ENCODE measurements around the gene NOXO1. TPM values are rescaled to one million over a fixed set of nuclear protein-coding genes. Genes with fewer than 3 reads are reported as not detected.

Gene NOXO1
- total and polyA plus RNA-seq, 9 of the 15 experiments (the other 6 are each of a cell fraction or from before 2014, with no cell fraction given) = not detected

GRCh38 chr16:1983544-1984346 lies 2.5 kb upstream of the NOXO1 start, which contains the start of gene GFER (continued):
- TF ChIP-seq MGA (IDR thresholded peaks at IDR 0.05) = no peak
- no peak for TF ChIP-seq ATF4 (CRISPR knock-in tag; IDR thresholded peaks at IDR 0.05)
- TF ChIP-seq CEBPB (tag; IDR thresholded peaks at IDR 0.05) = peak; percentile 72
- 0 out of 2 replicates have a peak, but pooled peaks have one; percentile 15 for TF ChIP-seq ZBTB43 (CRISPR knock-in tag; IDR thresholded peaks at IDR 0.05)
- no peak for TF ChIP-seq CREBBP (IDR thresholded peaks at IDR 0.05; ENCODE audit: low read depth, low read length)
- peak; percentile 69 for TF ChIP-seq SAP30 (IDR thresholded peaks at IDR 0.05; ENCODE audit: borderline replicate concordance, insufficient read depth, low read depth, low read length, poor library complexity, severe bottlenecking)
- no peak for TF ChIP-seq HBP1 (CRISPR knock-in tag; IDR thresholded peaks at IDR 0.05)
- TF ChIP-seq ZNF134 (CRISPR knock-in tag; conservative IDR thresholded peaks at IDR 0.05) = peak; percentile 65
- no peak; the same call in 1 of the 2 replicates for TF ChIP-seq ZNF41 (CRISPR knock-in tag; conservative IDR thresholded peaks at IDR 0.05)
- TF ChIP-seq MCM7 (IDR thresholded peaks at IDR 0.05) = no peak
- TF ChIP-seq HIVEP1 (CRISPR knock-in tag; IDR thresholded peaks at IDR 0.05) = no peak
- no peak for TF ChIP-seq RBM17 (IDR thresholded peaks at IDR 0.05; ENCODE audit: borderline replicate concordance, low read depth, low read length)

All from K562 (cell line).